DND-41 (cell line): Measurements from ENCODE around the gene GAD1.

ENCODE experiments used
- ATAC-seq: fragments of 200-7000 bp; cut with Tn5 transposase; 3 replicates; pipeline ENCODE4 v1.9.1; 2021; ENCODE audit warnings: low read depth; ENCODE audit not compliant: insufficient read depth
- DNase-seq: peaks from one replicate; pipeline ENCODE4 v3.0.0-alpha.2; 2020
- H2AFZ ChIP-seq: 2 replicates; pipeline ENCODE4 v1.6.0; 2012; ENCODE audit warnings: low read depth, low read length
- H3K27ac ChIP-seq: 2 replicates; pipeline ENCODE4 v1.5.1; 2012; ENCODE audit warnings: low read length, inconsistent platforms
- H3K27me3 ChIP-seq: fragments of 200-600 bp; sonication (generic); 2 replicates; pipeline ENCODE4 v1.6.0; 2012; ENCODE audit warnings: low read length, mild to moderate bottlenecking, inconsistent platforms; ENCODE audit not compliant: insufficient read depth, poor library complexity
- H3K36me3 ChIP-seq: 2 replicates; pipeline ENCODE4 v1.5.1; 2012; ENCODE audit warnings: low read length, inconsistent platforms; ENCODE audit not compliant: insufficient read depth
- H3K4me1 ChIP-seq: 2 replicates; pipeline ENCODE4 v1.5.1; 2012; ENCODE audit warnings: mild to moderate bottlenecking, low read length; ENCODE audit not compliant: insufficient read depth
- H3K4me2 ChIP-seq: 2 replicates; pipeline ENCODE4 v1.6.0; 2012; ENCODE audit warnings: mild to moderate bottlenecking, moderate library complexity, low read length, inconsistent platforms; ENCODE audit not compliant: insufficient read depth
- H3K4me3 ChIP-seq, 2 experiments: fragments of 200-600 bp in 1 of 2; shearing (Covaris generic) in 1 of 2; 2 replicates each; pipeline ENCODE4 v1.5.1; 2012 to 2016; ENCODE audit warnings: inconsistent platforms in 2 of 2, low read length in 2 of 2, mild to moderate bottlenecking in 2 of 2, low read depth in 1 of 2, moderate library complexity in 1 of 2
- H3K79me2 ChIP-seq: 2 replicates; pipeline ENCODE4 v1.6.0; 2012; ENCODE audit warnings: low read length, inconsistent platforms; ENCODE audit not compliant: insufficient read depth
- H3K9ac ChIP-seq: 2 replicates; pipeline ENCODE4 v1.6.0; 2012; ENCODE audit warnings: low read depth, mild to moderate bottlenecking, inconsistent platforms, low read length, moderate library complexity
- H3K9me3 ChIP-seq: 2 replicates; pipeline ENCODE4 v1.5.1; 2012; ENCODE audit warnings: low read length, moderate library complexity, mild to moderate bottlenecking, inconsistent platforms; ENCODE audit not compliant: insufficient read depth, severe bottlenecking
- H4K20me1 ChIP-seq: 2 replicates; pipeline ENCODE4 v1.6.0; 2012; ENCODE audit warnings: low read length; ENCODE audit not compliant: insufficient read depth
- EZH2 ChIP-seq: IDR thresholded peaks from 3 replicates; pipeline ENCODE4 v1.6.1; 2012; ENCODE audit warnings: borderline replicate concordance, low read depth, mild to moderate bottlenecking, moderate library complexity, low read length, inconsistent platforms; ENCODE audit not compliant: severe bottlenecking
- TF ChIP-seq, protein P1 (sequence below): IDR thresholded peaks from 2 replicates; pipeline ENCODE4 v1.5.1; 2012; ENCODE audit warnings: borderline replicate concordance, low read length, moderate library complexity, mild to moderate bottlenecking; ENCODE audit not compliant: poor library complexity, severe bottlenecking; ENCODE audit errors: extremely low read depth

Gene GAD1

GRCh38 chr2:170771421-170771937 is 45.2 kb upstream of the GAD1 start:
- no peak for ATAC-seq
- H3K9me3 ChIP-seq = no peaks in the 10 kb centered on the region
- H3K27me3 ChIP-seq = peaks cover 6% of the 10 kb centered on the region
- no peaks in the 10 kb centered on the region for H3K79me2 ChIP-seq
- no peak overlapping the region for H2AFZ ChIP-seq
- no peaks in the 10 kb centered on the region for H4K20me1 ChIP-seq
- H3K4me1 ChIP-seq = no peaks in the 10 kb centered on the region
- TF ChIP-seq EZH2 = no peak
- TF ChIP-seq, protein P1, sequence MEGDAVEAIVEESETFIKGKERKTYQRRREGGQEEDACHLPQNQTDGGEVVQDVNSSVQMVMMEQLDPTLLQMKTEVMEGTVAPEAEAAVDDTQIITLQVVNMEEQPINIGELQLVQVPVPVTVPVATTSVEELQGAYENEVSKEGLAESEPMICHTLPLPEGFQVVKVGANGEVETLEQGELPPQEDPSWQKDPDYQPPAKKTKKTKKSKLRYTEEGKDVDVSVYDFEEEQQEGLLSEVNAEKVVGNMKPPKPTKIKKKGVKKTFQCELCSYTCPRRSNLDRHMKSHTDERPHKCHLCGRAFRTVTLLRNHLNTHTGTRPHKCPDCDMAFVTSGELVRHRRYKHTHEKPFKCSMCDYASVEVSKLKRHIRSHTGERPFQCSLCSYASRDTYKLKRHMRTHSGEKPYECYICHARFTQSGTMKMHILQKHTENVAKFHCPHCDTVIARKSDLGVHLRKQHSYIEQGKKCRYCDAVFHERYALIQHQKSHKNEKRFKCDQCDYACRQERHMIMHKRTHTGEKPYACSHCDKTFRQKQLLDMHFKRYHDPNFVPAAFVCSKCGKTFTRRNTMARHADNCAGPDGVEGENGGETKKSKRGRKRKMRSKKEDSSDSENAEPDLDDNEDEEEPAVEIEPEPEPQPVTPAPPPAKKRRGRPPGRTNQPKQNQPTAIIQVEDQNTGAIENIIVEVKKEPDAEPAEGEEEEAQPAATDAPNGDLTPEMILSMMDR = no peak
- no peak overlapping the region for H3K27ac ChIP-seq
- DNase-seq = no peak
- no peak overlapping the region for H3K9ac ChIP-seq
- H3K4me3 ChIP-seq = no peak overlapping the region
- H3K36me3 ChIP-seq = no peaks in the 10 kb centered on the region
- H3K4me2 ChIP-seq = no peak overlapping the region

GRCh38 chr2:170772295-170772694 is 44.4 kb upstream of the GAD1 start:
- ATAC-seq (no peak), DNase-seq (no peak)
- Histone ChIP-seq H3K27me3 (peaks cover 6% of the 10 kb centered on the region), H2AFZ (no peak overlapping the region), H3K36me3 (no peaks in the 10 kb centered on the region), H3K79me2 (no peaks in the 10 kb centered on the region), H3K9ac (no peak overlapping the region), H4K20me1 (no peaks in the 10 kb centered on the region), H3K4me1 (no peaks in the 10 kb centered on the region), H3K27ac (no peak overlapping the region), H3K4me2 (no peak overlapping the region), H3K9me3 (no peaks in the 10 kb centered on the region), H3K4me3 (no peak overlapping the region)
- TF ChIP-seq EZH2 = no peak
- TF ChIP-seq, protein P1 = no peak

DNA sequence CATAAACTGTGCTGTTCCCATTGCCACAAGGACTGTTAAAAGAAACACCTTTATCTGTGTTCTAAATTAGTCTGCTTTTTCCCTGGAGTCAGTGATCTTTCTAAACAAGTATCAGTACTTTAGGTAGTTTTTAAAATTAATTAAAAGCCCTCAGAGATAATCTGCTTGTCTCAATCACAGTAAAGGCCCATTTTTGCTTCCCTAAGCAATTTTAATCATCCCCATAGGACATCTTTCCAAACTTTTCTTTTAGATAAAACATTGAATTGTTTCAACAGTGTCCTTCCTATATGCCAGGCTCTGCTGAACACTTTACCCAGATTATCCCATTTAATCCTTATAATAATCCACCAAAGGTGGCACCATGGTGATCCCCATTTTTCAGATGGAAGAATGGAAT is 42.6 kb upstream of the GAD1 start:
- H3K4me2 ChIP-seq = no peak overlapping the region
- ATAC-seq (no peak), DNase-seq (no peak)
- no peak overlapping the region for H3K4me3 ChIP-seq
- no peaks in the 10 kb centered on the region for H3K4me1 ChIP-seq
- H3K9me3 ChIP-seq = no peaks in the 10 kb centered on the region
- no peaks in the 10 kb centered on the region for H3K79me2 ChIP-seq
- no peaks in the 10 kb centered on the region for H3K36me3 ChIP-seq
- H2AFZ ChIP-seq = no peak overlapping the region
- peaks cover 13% of the 10 kb centered on the region for H3K27me3 ChIP-seq
- H3K27ac ChIP-seq = no peak overlapping the region
- TF ChIP-seq, protein P1 = no peak
- no peak for TF ChIP-seq EZH2
- no peaks in the 10 kb centered on the region for H4K20me1 ChIP-seq
- H3K9ac ChIP-seq = no peak overlapping the region

GRCh38 chr2:170778900-170779299 is 37.8 kb upstream of the GAD1 start:
- Histone ChIP-seq H3K4me1 (no peaks in the 10 kb centered on the region), H3K36me3 (no peaks in the 10 kb centered on the region), H3K9me3 (no peaks in the 10 kb centered on the region), H2AFZ (no peak overlapping the region), H3K4me2 (no peak overlapping the region), H3K9ac (no peak overlapping the region), H3K27ac (no peak overlapping the region), H3K27me3 (peaks cover 18% of the 10 kb centered on the region), H3K79me2 (no peaks in the 10 kb centered on the region), H4K20me1 (no peaks in the 10 kb centered on the region), H3K4me3 (no peak overlapping the region)
- TF ChIP-seq, protein P1 = no peak
- TF ChIP-seq EZH2 = no peak
- ATAC-seq = no peak
- DNase-seq = no peak
